DND-41 (cell line): ENCODE measurements around the gene CFAP206.
"Not testable (repeated sequence)": the region's sequence is repeated elsewhere in the genome, so short reads cannot be mapped to it uniquely, and the experiment has no call there.

Experiments
- ATAC-seq: fragments of 200-7000 bp; cut with Tn5 transposase; 3 replicates; pipeline ENCODE4 v1.9.1; 2021; ENCODE audit warnings: low read depth; ENCODE audit not compliant: insufficient read depth
- DNase-seq: peaks from one replicate; pipeline ENCODE4 v3.0.0-alpha.2; 2020
- H2AFZ ChIP-seq: 2 replicates; pipeline ENCODE4 v1.6.0; 2012; ENCODE audit warnings: low read depth, low read length
- H3K27ac ChIP-seq: 2 replicates; pipeline ENCODE4 v1.5.1; 2012; ENCODE audit warnings: low read length, inconsistent platforms
- H3K27me3 ChIP-seq: fragments of 200-600 bp; sonication (generic); 2 replicates; pipeline ENCODE4 v1.6.0; 2012; ENCODE audit warnings: low read length, mild to moderate bottlenecking, inconsistent platforms; ENCODE audit not compliant: insufficient read depth, poor library complexity
- H3K36me3 ChIP-seq: 2 replicates; pipeline ENCODE4 v1.5.1; 2012; ENCODE audit warnings: low read length, inconsistent platforms; ENCODE audit not compliant: insufficient read depth
- H3K4me1 ChIP-seq: 2 replicates; pipeline ENCODE4 v1.5.1; 2012; ENCODE audit warnings: mild to moderate bottlenecking, low read length; ENCODE audit not compliant: insufficient read depth
- H3K4me2 ChIP-seq: 2 replicates; pipeline ENCODE4 v1.6.0; 2012; ENCODE audit warnings: mild to moderate bottlenecking, moderate library complexity, low read length, inconsistent platforms; ENCODE audit not compliant: insufficient read depth
- H3K4me3 ChIP-seq, 2 experiments: fragments of 200-600 bp in 1 of 2; shearing (Covaris generic) in 1 of 2; 2 replicates each; pipeline ENCODE4 v1.5.1; 2012 to 2016; ENCODE audit warnings: inconsistent platforms in 2 of 2, low read length in 2 of 2, mild to moderate bottlenecking in 2 of 2, low read depth in 1 of 2, moderate library complexity in 1 of 2
- H3K79me2 ChIP-seq: 2 replicates; pipeline ENCODE4 v1.6.0; 2012; ENCODE audit warnings: low read length, inconsistent platforms; ENCODE audit not compliant: insufficient read depth
- H3K9ac ChIP-seq: 2 replicates; pipeline ENCODE4 v1.6.0; 2012; ENCODE audit warnings: low read depth, mild to moderate bottlenecking, inconsistent platforms, low read length, moderate library complexity
- H3K9me3 ChIP-seq: 2 replicates; pipeline ENCODE4 v1.5.1; 2012; ENCODE audit warnings: low read length, moderate library complexity, mild to moderate bottlenecking, inconsistent platforms; ENCODE audit not compliant: insufficient read depth, severe bottlenecking
- H4K20me1 ChIP-seq: 2 replicates; pipeline ENCODE4 v1.6.0; 2012; ENCODE audit warnings: low read length; ENCODE audit not compliant: insufficient read depth
- EZH2 ChIP-seq: IDR thresholded peaks from 3 replicates; pipeline ENCODE4 v1.6.1; 2012; ENCODE audit warnings: borderline replicate concordance, low read depth, mild to moderate bottlenecking, moderate library complexity, low read length, inconsistent platforms; ENCODE audit not compliant: severe bottlenecking
- TF ChIP-seq, protein P1 (sequence below): IDR thresholded peaks from 2 replicates; pipeline ENCODE4 v1.5.1; 2012; ENCODE audit warnings: borderline replicate concordance, low read length, moderate library complexity, mild to moderate bottlenecking; ENCODE audit not compliant: poor library complexity, severe bottlenecking; ENCODE audit errors: extremely low read depth

Gene CFAP206

DNA sequence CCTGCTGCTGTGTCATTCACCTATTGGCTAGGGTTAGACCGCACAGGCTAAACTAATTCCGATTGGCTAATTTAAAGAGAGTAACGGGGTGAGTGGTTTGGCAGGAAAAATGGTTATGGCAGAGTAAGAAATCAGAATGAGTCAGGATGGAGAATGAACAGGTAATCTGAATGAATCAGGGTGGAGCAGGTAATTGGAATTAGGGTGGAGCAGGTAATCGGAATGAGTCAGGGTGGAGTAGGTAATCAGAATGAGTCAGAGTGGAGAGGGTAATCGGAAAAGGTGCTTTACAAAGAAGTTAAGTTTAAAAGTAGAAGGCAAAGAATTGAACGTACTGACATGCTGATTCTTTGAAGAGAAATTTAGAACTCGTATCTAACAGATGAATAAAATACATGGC, 76.7 kb downstream of the CFAP206 start:
- TF ChIP-seq, protein P1, sequence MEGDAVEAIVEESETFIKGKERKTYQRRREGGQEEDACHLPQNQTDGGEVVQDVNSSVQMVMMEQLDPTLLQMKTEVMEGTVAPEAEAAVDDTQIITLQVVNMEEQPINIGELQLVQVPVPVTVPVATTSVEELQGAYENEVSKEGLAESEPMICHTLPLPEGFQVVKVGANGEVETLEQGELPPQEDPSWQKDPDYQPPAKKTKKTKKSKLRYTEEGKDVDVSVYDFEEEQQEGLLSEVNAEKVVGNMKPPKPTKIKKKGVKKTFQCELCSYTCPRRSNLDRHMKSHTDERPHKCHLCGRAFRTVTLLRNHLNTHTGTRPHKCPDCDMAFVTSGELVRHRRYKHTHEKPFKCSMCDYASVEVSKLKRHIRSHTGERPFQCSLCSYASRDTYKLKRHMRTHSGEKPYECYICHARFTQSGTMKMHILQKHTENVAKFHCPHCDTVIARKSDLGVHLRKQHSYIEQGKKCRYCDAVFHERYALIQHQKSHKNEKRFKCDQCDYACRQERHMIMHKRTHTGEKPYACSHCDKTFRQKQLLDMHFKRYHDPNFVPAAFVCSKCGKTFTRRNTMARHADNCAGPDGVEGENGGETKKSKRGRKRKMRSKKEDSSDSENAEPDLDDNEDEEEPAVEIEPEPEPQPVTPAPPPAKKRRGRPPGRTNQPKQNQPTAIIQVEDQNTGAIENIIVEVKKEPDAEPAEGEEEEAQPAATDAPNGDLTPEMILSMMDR: no peak
- no peak for TF ChIP-seq EZH2
- Histone ChIP-seq H3K4me1 (no peaks in the 10 kb centered on the region), H2AFZ (no peak overlapping the region), H3K27me3 (no peaks in the 10 kb centered on the region), H3K36me3 (no peaks in the 10 kb centered on the region), H4K20me1 (no peaks in the 10 kb centered on the region), H3K27ac (no peak overlapping the region), H3K9me3 (no peaks in the 10 kb centered on the region), H3K9ac (no peak overlapping the region), H3K4me3 (no peak overlapping the region), H3K79me2 (no peaks in the 10 kb centered on the region), H3K4me2 (no peak overlapping the region)
- ATAC-seq (no peak), DNase-seq (no peak)

DNA sequence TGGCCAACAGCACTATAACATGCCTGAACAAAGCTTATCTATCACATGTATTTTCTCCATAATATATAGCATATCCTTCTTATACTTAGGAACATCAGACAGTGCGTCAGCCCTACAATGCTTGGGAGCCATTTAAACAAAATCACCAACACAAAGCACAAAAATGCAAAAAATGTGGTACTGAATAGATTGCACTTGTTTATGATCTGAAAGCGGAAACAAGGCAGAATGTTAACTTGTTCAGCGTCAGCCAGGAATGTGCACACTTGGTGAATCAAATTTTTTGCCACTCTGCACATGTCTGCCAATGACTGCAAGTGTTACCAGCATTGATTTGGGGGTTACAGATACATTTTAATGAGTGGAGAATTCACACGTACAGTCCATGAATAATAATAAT, 79.8 kb downstream of the CFAP206 start:
- Histone ChIP-seq H3K27me3 (no peaks in the 10 kb centered on the region), H3K79me2 (no peaks in the 10 kb centered on the region), H3K9me3 (no peaks in the 10 kb centered on the region), H4K20me1 (no peaks in the 10 kb centered on the region), H3K4me3 (no peak overlapping the region), H3K9ac (no peak overlapping the region), H3K4me2 (no peak overlapping the region), H3K27ac (no peak overlapping the region), H2AFZ (no peak overlapping the region), H3K4me1 (no peaks in the 10 kb centered on the region), H3K36me3 (no peaks in the 10 kb centered on the region)
- ATAC-seq (no peak), DNase-seq (no peak)
- no peak for TF ChIP-seq EZH2
- TF ChIP-seq, protein P1: no peak

DNA sequence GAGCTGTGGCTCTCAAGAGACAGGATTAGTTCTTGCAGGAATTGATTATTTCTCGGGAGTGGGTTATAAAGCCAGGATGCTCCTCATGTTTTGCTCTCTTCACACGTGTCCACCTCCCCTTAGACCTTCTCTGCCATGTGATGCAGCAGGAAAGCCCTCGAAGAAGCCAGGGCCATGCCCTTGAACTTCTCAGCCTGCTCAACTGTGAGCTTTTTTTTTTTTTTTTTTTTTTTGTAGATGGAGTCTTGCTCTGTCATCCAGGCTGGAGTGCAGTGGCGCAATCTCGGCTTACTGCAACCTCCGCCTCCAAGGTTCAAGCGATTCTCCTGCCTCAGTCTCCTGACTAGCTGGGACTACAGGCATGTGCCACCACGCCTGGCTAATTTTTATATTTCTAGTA, 81.6 kb downstream of the CFAP206 start:
- not testable (repeated sequence) for H3K9ac ChIP-seq, ATAC-seq, H3K4me2 ChIP-seq, H3K27me3 ChIP-seq, H3K79me2 ChIP-seq, H3K9me3 ChIP-seq, H4K20me1 ChIP-seq, H3K4me3 ChIP-seq, H3K4me1 ChIP-seq, H2AFZ ChIP-seq, DNase-seq, H3K36me3 ChIP-seq, H3K27ac ChIP-seq

DNA sequence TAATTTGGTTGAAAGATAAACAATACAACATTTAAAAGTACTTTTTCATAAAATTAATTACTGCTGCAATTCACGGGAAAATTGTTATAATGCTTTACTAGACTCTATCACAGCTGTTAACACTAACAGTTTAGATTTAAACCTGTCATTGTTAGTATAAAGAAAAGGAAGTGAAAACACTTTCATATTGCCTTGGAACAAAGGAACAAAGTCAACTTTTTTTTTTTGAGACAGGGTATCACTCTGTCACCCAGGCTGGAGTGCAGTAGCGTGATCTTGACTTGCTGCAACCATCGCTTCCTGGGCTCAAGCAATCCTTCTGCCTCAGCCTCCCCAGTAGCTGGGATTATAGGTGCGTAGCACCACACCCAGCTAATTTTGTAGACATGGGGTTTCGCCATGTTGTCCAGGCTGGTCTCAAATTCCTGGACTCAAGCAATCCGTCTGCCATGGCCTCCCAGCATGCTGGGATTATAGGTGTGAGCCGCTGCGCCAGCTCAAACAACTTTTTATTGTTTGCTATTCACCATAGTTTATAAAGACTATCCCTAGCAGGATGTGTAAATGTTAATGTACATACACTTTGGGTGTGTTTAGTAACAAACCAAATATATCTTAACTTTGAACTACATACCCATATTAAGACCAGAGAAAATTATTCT, 87.1 kb downstream of the CFAP206 start:
- ATAC-seq (no peak), DNase-seq (no peak)
- H3K79me2 ChIP-seq: no peaks in the 10 kb centered on the region
- no peaks in the 10 kb centered on the region for H3K27me3 ChIP-seq
- no peak overlapping the region for H3K4me2 ChIP-seq
- H4K20me1 ChIP-seq: no peaks in the 10 kb centered on the region
- no peaks in the 10 kb centered on the region for H3K36me3 ChIP-seq
- no peaks in the 10 kb centered on the region for H3K4me1 ChIP-seq
- H2AFZ ChIP-seq: no peak overlapping the region
- no peak for TF ChIP-seq EZH2
- TF ChIP-seq, protein P1: no peak
- H3K9me3 ChIP-seq: no peaks in the 10 kb centered on the region
- no peak overlapping the region for H3K4me3 ChIP-seq
- no peak overlapping the region for H3K27ac ChIP-seq
- no peak overlapping the region for H3K9ac ChIP-seq
